Measurements from ENCODE around the gene NECTIN4. TPM values are rescaled to one million over a fixed set of nuclear protein-coding genes. Genes with fewer than 3 reads are reported as not detected.
A peak's percentile ranks its signal among the peaks of the same experiment; 100 is the strongest.

NECTIN4 gene
- total RNA-seq, 1 donor from 2014 or later, result not detected

- peak; percentile 33 to 80 for DNase-seq (ENCODE audit: low spot score in 2 of 2)
- Histone ChIP-seq H3K9me3 (no peaks in the 10 kb centered on the region), H3K27ac (no peak overlapping the region), H3K36me3 (no peaks in the 10 kb centered on the region), H3K4me1 (peaks cover 0 to 13% of the 10 kb centered on the region in 2 donors), H3K27me3 (no peaks in the 10 kb centered on the region), H3K4me3 (peak overlapping the region; percentile 62 to 70)
- TF ChIP-seq CTCF (IDR thresholded peaks at IDR 0.05), result no peak
- intact Hi-C loops (cut with DNase I), result no loop called here
These were observed 68.0 kb downstream of the NECTIN4 start for GRCh38 chr1:161021165-161021969.

Other genes starting within 250 kb of the NECTIN4 start
- gene CD244, start 226.7 kb downstream of the NECTIN4 start, total RNA-seq, result not detected
- 2.2 TPM for gene ITLN1, start 204.4 kb downstream of the NECTIN4 start, total RNA-seq
- not detected for gene ITLN2, start 134.7 kb downstream of the NECTIN4 start, total RNA-seq
- gene F11R, start 68.4 kb downstream of the NECTIN4 start, total RNA-seq, result 19.9 TPM
- not detected for gene TSTD1, start 50.6 kb downstream of the NECTIN4 start, total RNA-seq
- 68.5 TPM for gene USF1, start 43.6 kb downstream of the NECTIN4 start, total RNA-seq
- 14.7 TPM for gene ARHGAP30, start 19.7 kb downstream of the NECTIN4 start, total RNA-seq
- 0.32 TPM for gene KLHDC9, start 8.8 kb upstream of the NECTIN4 start, total RNA-seq
- gene PFDN2, start 28.5 kb upstream of the NECTIN4 start, total RNA-seq, result 16.3 TPM
- gene NIT1, start 28.5 kb upstream of the NECTIN4 start, total RNA-seq, result 44.9 TPM
- gene DEDD, start 43.1 kb upstream of the NECTIN4 start, total RNA-seq, result 27.8 TPM
- gene UFC1, start 64.4 kb upstream of the NECTIN4 start, total RNA-seq, result 3.3 TPM
- gene USP21, start 69.9 kb upstream of the NECTIN4 start, total RNA-seq, result 31.9 TPM
- gene PPOX, start 76.9 kb upstream of the NECTIN4 start, total RNA-seq, result 4.8 TPM
- 26.9 TPM for gene B4GALT3, start 87.9 kb upstream of the NECTIN4 start, total RNA-seq
- 109 TPM for gene ADAMTS4, start 109.5 kb upstream of the NECTIN4 start, total RNA-seq
- gene NDUFS2, start 112.8 kb upstream of the NECTIN4 start, total RNA-seq, result 107 TPM
- 69.9 TPM for gene FCER1G, start 125.7 kb upstream of the NECTIN4 start, total RNA-seq
- gene APOA2, start 134.1 kb upstream of the NECTIN4 start, total RNA-seq, result 161 TPM
- 26.6 TPM for gene TOMM40L, start 136.5 kb upstream of the NECTIN4 start, total RNA-seq
- gene NR1I3, start 148.6 kb upstream of the NECTIN4 start, total RNA-seq, result 0.21 TPM
- gene PCP4L1, start 169.2 kb upstream of the NECTIN4 start, total RNA-seq, result not detected
- gene MPZ, start 220.4 kb upstream of the NECTIN4 start, total RNA-seq, result 2.4 TPM
- 23.2 TPM for gene SDHC, start 224.8 kb upstream of the NECTIN4 start, total RNA-seq